Activated CD8-positive, alpha-beta T cell treated with anti-CD3 and anti-CD28 coated beads for 36 hours (primary cell): ENCODE measurements around the gene HCRTR2. TPM values are rescaled to one million over a fixed set of nuclear protein-coding genes. Genes with fewer than 3 reads are reported as not detected.
"Not testable (repeated sequence)": the region's sequence is repeated elsewhere in the genome, so short reads cannot be mapped to it uniquely, and the experiment has no call there.

Source experiments
- ATAC-seq: fragments of 200-7000 bp; cut with Tn5 transposase; one replicate; pipeline ENCODE4 v1.10.0; 2021; ENCODE audit warnings: mild to moderate bottlenecking, moderate library complexity
- CTCF ChIA-PET: fragments of 350-600 bp; sonication (Branson Sonifier 250); formaldehyde crosslinking; loops from one replicate; lab custom pipeline; 2021; ENCODE audit warnings: antibody characterized with exemption; lab: Charles Lee
- POLR2A ChIA-PET: fragments of 350-600 bp; sonication (Branson Sonifier 250); formaldehyde crosslinking; loops from one replicate; lab custom pipeline; 2021; ENCODE audit warnings: antibody characterized with exemption; lab: Charles Lee
- DNase-seq: peaks from one replicate; pipeline ENCODE4 v3.0.0-alpha.2; 2020
- H3K27ac Mint-ChIP-seq: one replicate; pipeline ENCODE4 v1.8.0; 2021; ENCODE audit warnings: mild to moderate bottlenecking, mixed read lengths
- H3K27me3 Mint-ChIP-seq: one replicate; pipeline ENCODE4 v1.8.0; 2021; ENCODE audit warnings: mixed read lengths
- H3K36me3 Mint-ChIP-seq: one replicate; pipeline ENCODE4 v1.8.0; 2021; ENCODE audit warnings: low read depth, mixed read lengths
- H3K4me1 Mint-ChIP-seq: one replicate; pipeline ENCODE4 v1.8.0; 2021; ENCODE audit warnings: low read depth, mixed read lengths
- H3K4me3 Mint-ChIP-seq: one replicate; pipeline ENCODE4 v1.8.0; 2021; ENCODE audit warnings: mild to moderate bottlenecking, moderate library complexity, mixed read lengths
- H3K9me3 Mint-ChIP-seq: one replicate; pipeline ENCODE4 v1.8.0; 2021; ENCODE audit warnings: mixed read lengths
- CTCF ChIP-seq: fragments of 200-600 bp; IDR thresholded peaks from one replicate; pipeline ENCODE4 v1.8.0; 2022; ENCODE audit warnings: antibody characterized with exemption, mild to moderate bottlenecking
- intact Hi-C: fragments of 100-400 bp; cut with micrococcal nuclease; formaldehyde crosslinking; loops from one replicate; pipeline ENCODE4 v1.10.0; 2022
- total RNA-seq, 2 experiments: library from RNA; stranded (reverse); gene quantifications; one replicate each; pipeline ENCODE4 v1.2.3, GENCODE V29; 2021

The HCRTR2 gene
- total RNA-seq, 2 experiments from 2014 or later: not detected

GRCh38 chr6:55212156-55212555, 37.8 kb downstream of the HCRTR2 start:
- TF ChIP-seq CTCF: no peak
- Mint-ChIP-seq H3K27ac (no peak overlapping the region), H3K4me1 (no peaks in the 10 kb centered on the region), H3K9me3 (peaks cover 9% of the 10 kb centered on the region), H3K36me3 (no peaks in the 10 kb centered on the region), H3K27me3 (no peaks in the 10 kb centered on the region), H3K4me3 (no peak overlapping the region)
- no peak for ATAC-seq
- POLR2A ChIA-PET: no interaction called here
- CTCF ChIA-PET: no interaction called here
- intact Hi-C loops: no loop called here
- DNase-seq: no peak

DNA sequence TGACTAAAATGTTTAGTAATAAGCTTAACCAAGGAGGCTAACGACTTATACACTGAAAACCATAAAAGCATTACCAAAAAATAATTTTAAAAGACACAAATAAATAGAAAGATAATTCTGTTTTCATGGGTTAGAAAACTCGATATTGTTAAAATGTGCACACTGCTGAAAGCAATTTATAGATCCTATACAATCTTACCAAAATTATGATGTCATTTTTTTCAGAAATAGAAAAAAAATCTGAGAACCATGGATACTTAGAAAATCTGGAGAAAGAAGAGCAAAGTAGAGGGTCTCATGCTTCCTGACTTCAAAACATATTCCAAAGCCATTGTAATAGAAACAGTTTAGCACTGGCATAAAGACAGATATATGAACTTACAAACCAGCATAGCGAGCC, 46.6 kb downstream of the HCRTR2 start:
- no peak overlapping the region for H3K27ac Mint-ChIP-seq
- no peak overlapping the region for H3K4me3 Mint-ChIP-seq
- no peaks in the 10 kb centered on the region for H3K4me1 Mint-ChIP-seq
- no peak for ATAC-seq
- no peaks in the 10 kb centered on the region for H3K27me3 Mint-ChIP-seq
- POLR2A ChIA-PET: no interaction called here
- peaks cover 6% of the 10 kb centered on the region for H3K9me3 Mint-ChIP-seq
- no peak for DNase-seq
- no peak for TF ChIP-seq CTCF
- CTCF ChIA-PET: no interaction called here
- no peaks in the 10 kb centered on the region for H3K36me3 Mint-ChIP-seq
- intact Hi-C loops: no loop called here

DNA sequence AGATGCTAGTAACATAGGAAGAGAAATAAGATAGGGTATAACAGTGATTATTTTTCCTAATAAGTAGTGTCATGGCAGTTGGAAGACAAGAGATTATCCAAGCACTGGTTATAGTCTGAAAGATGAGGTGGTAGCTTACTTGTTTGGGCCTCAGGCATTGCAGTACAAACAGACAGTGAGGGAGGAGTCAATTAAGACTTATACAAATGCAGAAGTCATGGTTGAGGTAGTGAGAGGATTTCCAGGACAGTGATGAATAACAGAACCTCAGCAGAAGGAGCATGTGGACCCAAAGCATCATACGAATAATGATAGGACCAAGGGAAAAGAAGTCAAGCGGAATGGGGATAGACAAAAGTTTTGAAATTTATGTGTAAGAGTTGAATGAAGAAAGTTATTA, 53.5 kb downstream of the HCRTR2 start:
- CTCF ChIA-PET: no interaction called here
- H3K36me3 Mint-ChIP-seq: no peaks in the 10 kb centered on the region
- no peaks in the 10 kb centered on the region for H3K27me3 Mint-ChIP-seq
- no peak for DNase-seq
- POLR2A ChIA-PET: no interaction called here
- no peaks in the 10 kb centered on the region for H3K4me1 Mint-ChIP-seq
- no peak for ATAC-seq
- TF ChIP-seq CTCF: no peak
- no peak overlapping the region for H3K27ac Mint-ChIP-seq
- intact Hi-C loops: no loop called here
- peaks cover 9% of the 10 kb centered on the region for H3K9me3 Mint-ChIP-seq
- H3K4me3 Mint-ChIP-seq: no peak overlapping the region

DNA sequence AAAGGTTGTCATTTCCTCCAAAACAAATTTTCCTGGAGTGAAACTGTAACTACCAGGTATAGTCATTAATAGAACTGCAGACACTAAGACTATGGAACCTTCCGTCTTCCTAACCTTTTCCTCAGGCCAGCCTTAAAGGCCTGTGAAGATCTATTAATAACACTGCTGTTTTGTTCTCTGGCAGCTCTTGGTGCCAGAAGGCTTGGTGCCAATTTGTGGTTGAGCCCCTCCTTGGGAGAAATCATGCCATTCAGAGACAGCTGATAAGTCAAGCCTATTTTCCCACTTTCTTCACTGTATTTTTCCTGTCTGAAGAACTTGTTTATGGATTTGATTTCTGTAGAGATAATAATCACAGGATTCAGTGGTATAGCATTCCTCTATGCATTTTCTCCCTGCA, 64.8 kb downstream of the HCRTR2 start:
- POLR2A ChIA-PET: no interaction called here
- Mint-ChIP-seq H3K4me3 (no peak overlapping the region), H3K27me3 (no peaks in the 10 kb centered on the region), H3K9me3 (peaks cover 7% of the 10 kb centered on the region), H3K36me3 (no peaks in the 10 kb centered on the region), H3K27ac (no peak overlapping the region), H3K4me1 (no peaks in the 10 kb centered on the region)
- CTCF ChIA-PET: no interaction called here
- ATAC-seq: no peak
- no peak for TF ChIP-seq CTCF
- intact Hi-C loops: no loop called here
- DNase-seq: no peak

DNA sequence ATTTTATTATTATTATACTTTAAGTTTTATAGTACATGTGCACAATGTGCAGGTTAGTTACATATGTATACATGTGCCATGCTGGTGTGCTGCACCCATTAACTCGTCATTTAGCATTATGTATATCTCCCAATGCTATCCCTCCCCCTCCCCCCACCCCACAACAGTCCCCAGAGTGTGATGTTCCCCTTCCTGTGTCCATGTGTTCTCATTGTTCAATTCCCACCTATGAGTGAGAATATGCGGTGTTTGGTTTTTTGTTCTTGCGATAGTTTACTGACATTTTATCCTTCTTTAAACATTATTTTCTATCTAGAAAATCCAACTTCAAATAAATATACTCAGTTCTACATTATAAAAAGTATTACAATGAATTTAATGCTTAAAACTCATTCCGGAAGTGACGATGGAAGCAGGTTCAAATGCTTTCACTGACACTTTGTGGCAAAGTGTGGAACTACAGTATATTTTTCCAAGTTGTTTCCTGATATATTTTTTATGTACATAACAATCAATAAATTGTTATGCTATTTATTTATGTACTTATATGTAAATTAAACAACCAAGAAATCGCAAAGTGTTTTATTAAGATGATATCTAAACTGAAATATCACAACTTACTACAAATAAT, 66.8 kb downstream of the HCRTR2 start:
- CTCF ChIA-PET, H3K4me3 Mint-ChIP-seq, H3K27ac Mint-ChIP-seq, DNase-seq, H3K4me1 Mint-ChIP-seq, H3K9me3 Mint-ChIP-seq, H3K27me3 Mint-ChIP-seq, intact Hi-C loops, ATAC-seq, POLR2A ChIA-PET, H3K36me3 Mint-ChIP-seq: not testable (repeated sequence)
